Vagina (tissue), 2 donors: Measurements from ENCODE around the gene ZBTB16. TPM values are rescaled to one million over a fixed set of nuclear protein-coding genes. Genes with fewer than 3 reads are reported as not detected.

ENCODE experiments used
- DNase-seq, 2 donors: peaks; one replicate each; pipeline ENCODE4 v3.0.0-alpha.2; 2017; ENCODE audit errors: extremely low spot score in 2 of 2
- H3K27ac ChIP-seq: fragments of 200-600 bp; sonication (generic); one replicate; pipeline ENCODE4 v1.5.1; 2019
- H3K27me3 ChIP-seq: fragments of 200-600 bp; sonication (generic); one replicate; pipeline ENCODE4 v1.5.1; 2019
- H3K36me3 ChIP-seq, 2 donors: fragments of 200-600 bp; sonication (generic); one replicate each; pipeline ENCODE4 v1.5.1; 2017 to 2019
- H3K4me1 ChIP-seq: fragments of 200-600 bp; sonication (generic); one replicate; pipeline ENCODE4 v1.5.1; 2019
- H3K4me3 ChIP-seq, 2 donors: fragments of 200-600 bp; sonication (generic); 1 replicate in 1 of 2; 2 replicates in 1 of 2; pipeline ENCODE4 v1.5.1; 2016 to 2019
- H3K9me3 ChIP-seq: fragments of 200-600 bp; sonication (generic); one replicate; pipeline ENCODE4 v1.5.1; 2019
- POLR2A ChIP-seq, 2 donors: fragments of 450-650 bp; IDR thresholded peaks; one replicate each; pipeline ENCODE4 v1.6.1; 2017; ENCODE audit warnings: antibody characterized with exemption in 2 of 2, mild to moderate bottlenecking in 2 of 2, moderate library complexity in 2 of 2
- POLR2AphosphoS5 ChIP-seq, 2 donors: sonication (generic); formaldehyde crosslinking; IDR thresholded peaks; one replicate each; pipeline ENCODE4 v1.9.0; 2017; ENCODE audit warnings: antibody characterized with exemption in 2 of 2, mild to moderate bottlenecking in 2 of 2, low read depth in 1 of 2; ENCODE audit not compliant: insufficient read depth in 1 of 2
- intact Hi-C: fragments of 100-400 bp; cut with DNase I; formaldehyde crosslinking; loops from one replicate; pipeline ENCODE4 v1.15.1; 2023
- total RNA-seq: library from RNA; depleted of rRNA; stranded (reverse); fragments of >200 nt; gene quantifications from one replicate; pipeline ENCODE4 v1.2.3, GENCODE V29; 2016
- TF ChIP-seq, protein P1 (sequence below), 3 experiments: fragments of 450-650 bp in 2 of 3; fragments of 200-600 bp in 1 of 3; sonication (generic) in 1 of 3; IDR thresholded peaks; one replicate each; pipeline ENCODE4 v1.5.1; 2017 to 2019; ENCODE audit warnings: antibody characterized with exemption in 3 of 3, mild to moderate bottlenecking in 2 of 3, moderate library complexity in 2 of 3

Gene ZBTB16
- total RNA-seq, 1 donor from 2014 or later = 243 TPM

DNA sequence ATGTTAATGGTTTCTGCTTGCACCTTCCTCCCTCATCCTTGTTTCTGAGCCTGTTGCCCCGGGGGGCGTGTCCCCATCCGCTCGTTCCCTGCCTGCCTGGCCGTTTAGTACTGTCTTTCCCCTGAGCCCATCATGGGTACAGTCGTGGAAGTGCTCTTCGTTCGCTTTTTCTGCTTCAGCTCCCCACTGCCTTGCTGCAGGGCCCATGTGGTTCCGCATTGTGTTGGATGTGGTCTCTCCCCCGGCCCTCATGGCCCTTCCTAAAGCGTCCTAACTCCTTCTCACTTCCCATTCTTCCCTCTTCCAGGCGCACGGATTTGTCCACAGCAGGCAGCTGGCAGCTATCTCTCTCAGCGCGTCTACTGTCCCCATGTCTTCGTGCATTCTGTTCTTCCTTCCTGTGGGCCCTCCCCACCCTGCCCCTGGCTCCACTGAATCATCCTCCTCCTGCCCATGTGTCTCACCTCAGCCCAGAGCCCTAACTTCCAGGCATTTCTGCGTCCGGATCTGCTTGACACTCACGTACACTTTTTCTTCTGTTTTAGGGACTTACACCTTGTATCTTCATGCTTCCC, 98.1 kb downstream of the ZBTB16 start:
- Histone ChIP-seq H3K9me3 (no peaks in the 10 kb centered on the region), H3K27ac (peak overlapping the region; percentile 95), H3K36me3 (peaks cover 0 to 33% of the 10 kb centered on the region in 2 donors), H3K27me3 (no peaks in the 10 kb centered on the region), H3K4me1 (peaks cover 99% of the 10 kb centered on the region), H3K4me3 (no peak overlapping the region)
- intact Hi-C loops = loop anchor here (2.0 kb wide), 1 partner anchor 97 kb away; no protein-coding TSS in a partner anchor
- no peak for DNase-seq
- no peak for TF ChIP-seq POLR2A (IDR thresholded peaks at IDR 0.05)
- peak in 1 of 2 donors; percentile 10 for TF ChIP-seq POLR2AphosphoS5 (IDR thresholded peaks at IDR 0.05; ENCODE audit: insufficient read depth in 1 of 2, low read depth in 1 of 2)

DNA sequence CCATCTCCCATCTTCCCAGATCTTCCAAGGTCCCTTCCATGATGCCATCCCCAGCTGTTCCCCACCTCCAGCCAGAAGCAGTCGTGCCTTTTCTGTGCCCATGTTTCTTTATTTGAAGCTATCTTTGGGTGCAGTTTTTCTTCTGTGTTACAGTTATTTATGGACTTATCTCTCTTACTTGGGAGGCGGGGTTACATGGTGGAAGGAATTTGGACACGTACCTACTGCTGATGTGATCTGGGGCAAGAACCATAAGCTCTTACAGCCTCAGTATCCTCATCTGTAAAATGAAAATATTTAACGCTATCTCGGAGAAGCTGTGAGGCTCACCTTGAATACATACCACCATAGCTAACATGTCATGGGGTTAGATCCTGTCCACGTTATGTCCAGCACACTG, 98.9 kb downstream of the ZBTB16 start:
- H3K4me3 ChIP-seq = no peak overlapping the region

DNA sequence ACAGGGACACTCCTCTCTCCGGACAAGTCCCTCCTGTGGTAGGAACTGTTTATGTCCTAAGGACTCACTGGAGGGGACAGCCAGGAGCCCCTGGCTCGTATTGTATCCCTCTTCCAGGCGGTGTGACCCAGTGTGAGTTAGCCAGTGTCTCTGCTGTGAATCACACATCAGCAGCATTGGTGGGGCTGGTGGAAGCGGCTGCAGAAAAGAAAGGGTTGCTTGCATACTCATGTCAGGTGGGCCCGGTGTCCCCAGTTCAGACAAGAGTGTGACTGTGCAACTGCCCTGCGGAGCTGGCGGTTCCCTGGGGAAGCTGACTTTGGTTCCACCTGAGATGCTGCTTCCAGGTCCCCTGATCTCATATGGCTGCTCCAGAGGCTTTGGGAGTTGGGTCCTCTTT, 99.4 kb downstream of the ZBTB16 start:
- peak overlapping the region; percentile 95 for H3K27ac ChIP-seq
- H3K9me3 ChIP-seq = no peaks in the 10 kb centered on the region
- intact Hi-C loops = no loop called here
- TF ChIP-seq, protein P1, sequence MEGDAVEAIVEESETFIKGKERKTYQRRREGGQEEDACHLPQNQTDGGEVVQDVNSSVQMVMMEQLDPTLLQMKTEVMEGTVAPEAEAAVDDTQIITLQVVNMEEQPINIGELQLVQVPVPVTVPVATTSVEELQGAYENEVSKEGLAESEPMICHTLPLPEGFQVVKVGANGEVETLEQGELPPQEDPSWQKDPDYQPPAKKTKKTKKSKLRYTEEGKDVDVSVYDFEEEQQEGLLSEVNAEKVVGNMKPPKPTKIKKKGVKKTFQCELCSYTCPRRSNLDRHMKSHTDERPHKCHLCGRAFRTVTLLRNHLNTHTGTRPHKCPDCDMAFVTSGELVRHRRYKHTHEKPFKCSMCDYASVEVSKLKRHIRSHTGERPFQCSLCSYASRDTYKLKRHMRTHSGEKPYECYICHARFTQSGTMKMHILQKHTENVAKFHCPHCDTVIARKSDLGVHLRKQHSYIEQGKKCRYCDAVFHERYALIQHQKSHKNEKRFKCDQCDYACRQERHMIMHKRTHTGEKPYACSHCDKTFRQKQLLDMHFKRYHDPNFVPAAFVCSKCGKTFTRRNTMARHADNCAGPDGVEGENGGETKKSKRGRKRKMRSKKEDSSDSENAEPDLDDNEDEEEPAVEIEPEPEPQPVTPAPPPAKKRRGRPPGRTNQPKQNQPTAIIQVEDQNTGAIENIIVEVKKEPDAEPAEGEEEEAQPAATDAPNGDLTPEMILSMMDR (IDR thresholded peaks at IDR 0.05) = no peak
- TF ChIP-seq POLR2A (IDR thresholded peaks at IDR 0.05) = no peak
- no peak for TF ChIP-seq POLR2AphosphoS5 (IDR thresholded peaks at IDR 0.05; ENCODE audit: insufficient read depth in 1 of 2, low read depth in 1 of 2)
- peaks cover 0 to 33% of the 10 kb centered on the region in 2 donors for H3K36me3 ChIP-seq
- H3K4me3 ChIP-seq = no peak overlapping the region
- H3K27me3 ChIP-seq = no peaks in the 10 kb centered on the region
- no peak for DNase-seq
- peaks cover 99% of the 10 kb centered on the region for H3K4me1 ChIP-seq

More for the DNA sequence above, 98.9 kb downstream of the ZBTB16 start:
- H3K4me1 ChIP-seq = peaks cover 99% of the 10 kb centered on the region
- peaks cover 0 to 33% of the 10 kb centered on the region in 2 donors for H3K36me3 ChIP-seq
- H3K27ac ChIP-seq = peak overlapping the region; percentile 95
- TF ChIP-seq, protein P1 (IDR thresholded peaks at IDR 0.05) = no peak
- TF ChIP-seq POLR2A (IDR thresholded peaks at IDR 0.05) (no peak), POLR2AphosphoS5 (IDR thresholded peaks at IDR 0.05; ENCODE audit: insufficient read depth in 1 of 2, low read depth in 1 of 2) (no peak)
- H3K27me3 ChIP-seq = no peaks in the 10 kb centered on the region
- intact Hi-C loops = no loop called here
- no peak for DNase-seq
- no peaks in the 10 kb centered on the region for H3K9me3 ChIP-seq

DNA sequence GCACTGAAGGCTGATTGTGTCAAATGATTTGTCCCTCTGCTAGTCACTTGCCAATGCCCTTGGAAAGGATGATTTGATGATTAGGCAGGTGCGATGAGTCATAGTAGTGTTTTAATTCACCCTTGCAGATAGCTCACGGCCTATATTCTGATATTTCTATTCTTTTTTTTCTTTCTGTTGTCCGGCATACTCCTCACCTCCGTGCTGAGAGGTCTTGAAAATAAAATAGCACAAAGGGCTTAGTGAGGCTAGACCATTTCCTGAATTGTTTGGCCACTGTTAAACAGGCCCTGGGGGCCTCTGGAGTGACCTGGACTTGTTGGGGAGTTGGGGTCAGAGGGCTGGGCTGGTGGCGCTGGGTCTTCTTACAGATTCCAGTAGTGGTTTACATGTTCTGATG, 99.8 kb downstream of the ZBTB16 start:
- TF ChIP-seq, protein P1 (IDR thresholded peaks at IDR 0.05) = no peak
- TF ChIP-seq POLR2AphosphoS5 (IDR thresholded peaks at IDR 0.05; ENCODE audit: insufficient read depth in 1 of 2, low read depth in 1 of 2) (peak in 1 of 2 donors; percentile 13), POLR2A (IDR thresholded peaks at IDR 0.05) (no peak)
- intact Hi-C loops = no loop called here
- H3K4me1 ChIP-seq = peaks cover 99% of the 10 kb centered on the region
- H3K27ac ChIP-seq = peak overlapping the region; percentile 95
- peaks cover 0 to 33% of the 10 kb centered on the region in 2 donors for H3K36me3 ChIP-seq
- no peak overlapping the region for H3K4me3 ChIP-seq
- DNase-seq = no peak
- H3K9me3 ChIP-seq = no peaks in the 10 kb centered on the region
- no peaks in the 10 kb centered on the region for H3K27me3 ChIP-seq

DNA sequence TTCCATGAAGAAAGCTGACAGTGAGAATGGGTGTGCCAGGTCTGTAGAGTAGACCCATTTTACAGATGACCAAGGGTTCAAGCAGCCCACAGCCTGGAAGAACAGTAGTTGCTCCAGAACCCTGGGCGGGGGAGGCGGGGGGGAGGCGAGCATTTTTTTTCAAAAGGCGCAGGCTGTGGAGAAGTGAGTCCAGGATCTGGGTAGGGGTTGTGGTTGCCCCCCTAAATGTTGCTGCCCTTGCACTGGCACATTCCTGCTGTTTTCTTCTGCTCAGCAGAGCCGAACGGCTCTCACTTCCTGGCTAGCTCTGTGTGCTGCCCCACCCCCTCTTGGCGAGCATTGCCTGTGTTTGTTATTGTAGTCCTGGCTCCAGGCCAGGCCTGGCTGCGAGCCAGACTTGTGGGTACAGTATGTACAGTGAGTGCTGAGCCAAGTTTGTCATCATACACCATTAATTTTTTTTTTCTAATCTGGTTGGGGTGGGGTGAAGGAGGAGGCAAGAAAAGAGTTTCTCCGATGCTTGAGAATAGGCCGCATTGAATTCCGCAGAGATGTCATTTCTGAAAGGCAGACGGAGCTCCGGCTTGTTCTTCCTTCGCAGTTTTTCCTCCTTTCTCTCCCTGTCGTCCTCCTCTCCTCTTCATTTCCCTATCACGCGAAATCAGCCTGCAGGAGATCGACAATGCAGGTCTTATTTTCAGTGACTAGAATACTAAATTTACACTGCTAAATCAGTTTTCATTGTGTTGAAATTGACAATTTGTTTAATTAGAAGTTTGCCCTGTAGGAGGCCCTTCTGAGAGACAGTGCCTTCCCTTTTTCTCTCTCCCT, 100.5 kb downstream of the ZBTB16 start:
- Histone ChIP-seq H3K4me3 (peak overlapping the region; percentile 26 to 31), H3K36me3 (peaks cover 0 to 33% of the 10 kb centered on the region in 2 donors), H3K9me3 (no peaks in the 10 kb centered on the region), H3K27me3 (no peaks in the 10 kb centered on the region), H3K27ac (peak overlapping the region; percentile 95), H3K4me1 (peaks cover 99% of the 10 kb centered on the region)
- intact Hi-C loops = loop anchor here (5.0 to 10.0 kb wide), 2 partner anchors 37 to 95 kb away; no protein-coding TSS in a partner anchor
- TF ChIP-seq, protein P1 (IDR thresholded peaks at IDR 0.05) = no peak
- TF ChIP-seq POLR2A (IDR thresholded peaks at IDR 0.05) (peak in 1 of 2 donors; percentile 4), POLR2AphosphoS5 (IDR thresholded peaks at IDR 0.05; ENCODE audit: insufficient read depth in 1 of 2, low read depth in 1 of 2) (peak; percentile 93 to 100)
- DNase-seq = peak in 1 of 2 donors; percentile 98
